UCSD-AML1 (cell line): Measurements from ENCODE around the gene AIRE.
"Not testable (repeated sequence)": the region's sequence is repeated elsewhere in the genome, so short reads cannot be mapped to it uniquely, and the experiment has no call there.

ENCODE experiments used
- DNase-seq: peaks from one replicate; lab custom pipeline; 2025; ENCODE audit not compliant: unreplicated experiment; lab: John Stamatoyannopoulos, UW

Gene AIRE

DNA sequence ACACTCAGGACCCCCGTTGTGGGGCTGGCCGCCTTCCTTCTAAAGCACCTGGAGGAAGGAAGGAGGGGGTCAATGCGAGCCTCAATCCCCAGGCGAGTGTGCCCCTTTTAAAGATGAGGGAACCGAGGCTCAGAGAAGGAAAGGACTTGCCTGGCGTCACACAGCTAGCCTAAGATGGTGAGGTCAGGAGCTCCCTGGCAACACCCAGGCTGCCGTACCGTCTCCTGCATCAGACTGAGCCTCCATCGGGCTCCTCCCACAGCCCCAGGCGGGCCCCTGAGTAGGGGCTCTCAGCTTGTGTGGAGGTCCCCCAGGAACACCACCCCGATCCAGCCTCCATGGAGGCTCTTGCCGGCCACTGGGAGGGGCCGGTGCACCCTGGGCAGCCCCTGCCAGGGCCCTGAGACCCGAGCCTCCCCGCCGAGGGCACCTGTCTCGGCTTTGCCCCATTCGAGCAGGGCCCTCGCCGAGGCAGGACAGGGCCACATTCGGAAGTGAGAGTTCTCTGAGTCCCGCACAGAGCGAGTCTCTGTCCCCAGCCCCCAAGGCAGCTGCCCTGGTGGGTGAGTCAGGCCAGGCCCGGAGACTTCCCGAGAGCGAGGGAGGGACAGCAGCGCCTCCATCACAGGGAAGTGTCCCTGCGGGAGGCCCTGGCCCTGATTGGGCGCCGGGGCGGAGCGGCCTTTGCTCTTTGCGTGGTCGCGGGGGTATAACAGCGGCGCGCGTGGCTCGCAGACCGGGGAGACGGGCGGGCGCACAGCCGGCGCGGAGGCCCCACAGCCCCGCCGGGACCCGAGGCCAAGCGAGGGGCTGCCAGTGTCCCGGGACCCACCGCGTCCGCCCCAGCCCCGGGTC, at the start of gene AIRE:
Gene AIRE, plus strand, starts transcription at position 739 of the 855 bp plus-strand sequence. CDS start 131 bp downstream, outside the sequence.
- DNase-seq, result no peak

DNA sequence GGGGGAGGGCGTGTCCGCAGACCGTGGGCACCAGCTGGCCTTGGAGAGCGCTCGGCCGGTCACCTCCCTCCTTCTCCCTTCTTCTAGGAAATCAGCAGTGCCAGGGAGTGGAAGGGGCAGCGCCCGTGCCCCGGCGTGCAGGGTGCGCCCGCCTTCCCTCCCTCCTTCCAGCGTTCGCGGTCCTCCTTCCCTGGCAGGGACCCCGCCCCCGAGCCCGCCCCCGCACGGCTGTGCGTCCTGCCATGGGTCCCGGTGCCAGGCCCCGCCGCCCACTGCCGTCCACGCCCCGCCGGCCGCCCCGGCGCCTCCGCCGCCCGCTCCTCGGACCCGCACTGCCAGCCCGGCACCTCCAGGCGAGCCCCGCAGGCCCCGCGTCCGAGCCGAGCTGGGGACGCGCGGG, 45.3 kb upstream of the AIRE start:
- DNase-seq, result not testable (repeated sequence)

DNA sequence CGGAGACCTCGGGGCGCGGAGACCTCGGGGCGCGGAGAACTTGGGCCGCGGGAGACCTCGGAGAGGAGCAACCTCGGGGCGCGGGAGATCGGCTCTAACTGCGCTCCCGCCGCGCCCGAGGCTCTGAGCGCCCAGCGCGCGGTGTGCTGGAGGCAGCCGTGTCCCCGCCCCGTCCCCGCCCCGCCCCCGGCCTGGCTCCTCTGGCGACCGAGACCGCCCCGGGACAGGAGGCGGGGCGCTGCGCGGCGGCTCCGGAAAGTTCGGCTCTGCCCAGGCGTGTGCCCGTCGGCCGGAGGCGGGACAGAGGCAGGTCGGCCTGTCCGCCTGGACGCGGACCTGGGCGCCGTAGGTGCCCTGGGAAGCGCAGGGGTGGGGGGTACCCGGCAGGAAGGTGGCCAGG, 44.8 kb upstream of the AIRE start, which contains the start of gene ICOSLG:
Gene ICOSLG, minus strand, starts transcription at position 102 of the 400 bp plus-strand sequence. CDS start 126 bp downstream, outside the sequence.
- DNase-seq, result not testable (repeated sequence)

GRCh38 chr21:44241281-44241680, 44.4 kb upstream of the AIRE start:
- not testable (repeated sequence) for DNase-seq

DNA sequence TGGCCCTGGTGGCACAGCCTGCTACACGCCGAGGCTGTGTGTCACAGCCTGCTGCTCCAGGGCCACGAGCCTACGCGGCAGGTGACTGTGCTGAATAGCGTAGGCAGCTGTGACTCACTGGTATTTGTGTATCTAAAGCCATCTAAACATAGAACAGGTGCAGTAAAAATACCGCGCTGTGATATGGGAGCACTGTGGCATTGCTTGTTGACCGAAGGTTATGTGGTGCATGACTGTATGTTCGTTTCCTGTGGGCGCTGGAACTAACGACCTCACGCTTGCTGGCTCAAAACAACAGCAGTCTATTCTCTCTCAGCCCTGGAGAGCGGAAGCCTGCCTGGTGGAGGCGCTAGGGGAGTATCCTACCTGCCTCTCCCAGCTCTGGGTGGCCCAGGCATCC, 41.7 kb upstream of the AIRE start:
- DNase-seq, result not testable (repeated sequence)

DNA sequence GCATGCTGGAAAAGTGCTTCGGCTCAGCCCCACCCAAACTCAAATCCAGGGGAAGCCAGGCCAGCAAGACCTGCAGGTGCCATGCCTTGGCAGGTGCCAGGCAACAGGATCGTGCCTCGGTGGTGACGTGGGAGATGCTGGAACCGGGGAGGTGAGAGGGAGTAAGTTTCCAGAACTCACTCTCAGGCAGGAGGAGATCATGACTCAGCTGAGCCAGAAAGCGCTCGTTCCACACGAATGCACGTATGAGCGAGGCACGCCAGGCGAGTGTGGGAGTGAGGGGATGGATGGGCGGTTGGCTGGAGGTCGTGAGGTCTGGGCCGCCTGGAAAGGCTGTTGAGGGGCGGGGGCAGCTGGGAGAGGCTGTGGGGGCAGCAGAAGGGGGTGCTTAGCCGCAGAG, 37.8 kb upstream of the AIRE start:
- DNase-seq, result not testable (repeated sequence)

DNA sequence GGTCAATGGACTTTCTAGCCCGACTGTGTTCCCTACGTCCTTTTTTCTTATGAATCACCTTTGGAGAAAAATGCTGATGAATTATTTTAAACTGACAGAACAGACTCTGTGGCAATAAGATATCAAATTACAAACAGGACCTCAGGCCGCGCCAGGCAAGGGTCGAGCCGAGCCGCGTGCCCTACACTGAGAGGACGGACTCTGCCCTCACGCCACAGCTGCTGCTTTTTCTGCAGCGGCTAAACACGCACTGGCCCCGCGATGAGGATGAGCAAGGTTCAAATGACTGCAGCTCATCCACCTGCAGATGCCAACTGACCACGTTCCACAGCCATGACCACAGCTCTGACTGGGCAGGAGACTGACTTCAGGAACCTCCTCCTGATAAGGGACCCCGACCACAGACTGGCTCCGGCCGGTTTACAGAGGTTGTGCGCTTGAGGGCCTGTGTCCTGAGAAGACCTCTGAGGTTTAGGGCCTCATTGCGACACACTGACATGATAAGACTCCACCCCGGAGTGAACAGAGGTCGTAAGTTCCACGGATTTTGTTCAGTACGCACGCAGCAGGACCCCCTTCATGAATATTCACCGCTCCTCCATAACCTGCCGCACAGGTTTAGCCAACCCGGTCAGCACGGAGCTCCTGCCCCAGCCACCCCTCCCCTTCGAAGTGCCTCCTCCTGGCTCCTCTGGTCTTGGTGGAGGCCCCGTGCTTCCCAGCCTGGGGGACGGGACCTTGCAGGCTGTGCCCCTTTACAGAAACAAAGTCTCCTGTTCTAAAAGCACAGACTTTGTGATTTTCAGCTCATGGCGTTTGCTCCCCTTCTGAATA, 36.3 kb upstream of the AIRE start:
- DNase-seq, result not testable (repeated sequence)

GRCh38 chr21:44253832-44254710, 31.6 kb upstream of the AIRE start:
- peak; percentile 31 for DNase-seq

GRCh38 chr21:44255511-44255981, 30.1 kb upstream of the AIRE start:
- no peak for DNase-seq

DNA sequence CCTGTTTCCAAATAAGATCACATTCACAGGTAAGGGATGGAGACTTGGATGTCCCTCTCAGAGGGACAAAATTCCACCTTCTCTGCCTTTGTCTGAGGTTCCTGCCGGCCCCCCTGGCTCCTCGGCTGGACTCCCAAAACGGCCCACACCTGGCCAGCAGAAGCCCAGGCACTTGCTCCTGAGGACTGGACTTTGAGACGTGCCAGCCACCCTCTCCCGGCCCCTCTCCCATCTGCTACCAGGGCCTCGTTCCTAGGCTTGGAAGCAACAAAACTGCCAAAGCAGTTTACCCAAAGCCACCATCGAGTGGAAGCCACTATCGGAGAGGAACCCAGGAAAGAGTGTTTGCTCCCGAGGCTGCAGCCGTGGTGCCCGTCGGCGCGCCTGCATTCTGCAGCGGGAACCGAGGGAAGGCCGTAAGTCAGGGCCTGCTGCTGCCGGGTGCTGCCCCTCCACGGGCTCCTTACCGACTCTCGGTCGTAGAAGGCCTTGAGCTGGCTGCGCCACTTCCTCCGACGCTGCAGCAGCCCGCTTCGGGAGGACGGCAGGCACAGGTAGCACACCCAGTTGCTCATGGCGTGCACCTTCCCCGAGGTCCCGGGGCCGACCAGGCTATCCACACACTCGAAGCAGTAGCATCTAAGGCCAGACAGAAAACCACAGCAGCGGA, 27.5 kb upstream of the AIRE start:
- no peak for DNase-seq

GRCh38 chr21:44259082-44259705, 26.5 kb upstream of the AIRE start:
- DNase-seq, result no peak

GRCh38 chr21:44260066-44260465, 25.6 kb upstream of the AIRE start:
- DNase-seq, result no peak

GRCh38 chr21:44260791-44261631, 24.7 kb upstream of the AIRE start:
- no peak for DNase-seq

- DNase-seq, result no peak
Measured at GRCh38 chr21:44261675-44262295, 23.9 kb upstream of the AIRE start, which contains the start of gene DNMT3L. DNMT3L (minus strand) TSS chr21:44261897; CDS start chr21:44261259, 638 bp downstream.

DNA sequence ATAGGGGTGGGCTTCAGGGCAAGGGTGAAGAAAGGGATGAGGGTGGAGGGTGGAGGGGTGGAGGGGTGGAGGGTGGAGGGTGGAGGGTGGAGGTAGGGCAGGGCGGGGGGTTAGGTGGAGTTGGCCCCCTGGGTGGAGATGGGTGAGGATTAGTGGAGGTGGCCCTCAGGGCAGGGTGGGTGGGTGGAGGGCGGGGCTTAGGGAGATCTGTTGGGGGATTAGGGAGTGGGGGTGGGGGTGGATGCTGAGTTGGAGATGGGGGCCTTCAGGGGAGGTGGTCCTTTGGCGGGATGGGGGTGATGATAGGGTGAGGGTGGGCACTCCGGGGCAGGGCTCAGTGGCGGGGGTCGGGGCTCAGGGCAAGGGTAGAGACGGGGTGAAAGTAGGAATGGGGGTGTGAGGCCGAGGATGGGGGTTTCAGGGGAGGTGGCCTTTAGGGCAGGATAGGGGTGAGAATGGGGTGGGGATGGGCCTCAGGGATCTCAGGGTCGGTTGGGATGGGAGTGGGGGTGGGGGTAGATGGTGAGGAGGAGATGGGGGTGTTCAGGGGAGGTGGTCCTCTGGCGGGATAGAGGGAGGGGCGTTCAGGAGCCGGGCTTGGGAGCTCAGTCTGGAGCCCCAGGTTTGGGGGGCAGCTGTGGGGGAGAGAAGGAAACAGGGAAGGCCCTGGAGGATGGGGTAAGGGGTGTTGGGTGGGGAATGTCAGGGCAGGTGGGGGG, 23.2 kb upstream of the AIRE start:
- no peak for DNase-seq

GRCh38 chr21:44263221-44263760, 22.4 kb upstream of the AIRE start:
- no peak for DNase-seq

DNA sequence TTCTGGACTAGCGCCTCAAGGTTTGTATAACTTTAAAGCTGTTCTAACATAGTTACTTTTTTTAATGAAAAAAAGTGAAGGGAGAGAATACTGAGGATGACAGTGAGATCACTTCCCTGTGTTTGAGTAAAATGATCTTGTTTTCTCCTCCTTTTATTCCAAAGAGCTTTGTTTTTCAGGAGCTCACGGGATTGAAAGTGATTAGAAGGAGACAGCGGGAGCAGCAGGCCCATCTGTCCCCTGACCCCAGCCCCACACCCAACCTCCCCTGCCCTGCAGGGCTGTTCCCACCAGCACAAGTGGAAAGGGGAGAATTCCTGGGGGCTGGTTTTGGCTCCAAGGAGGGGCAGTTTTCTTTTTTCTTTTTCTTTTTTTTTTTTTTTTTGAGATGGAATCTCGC, 21.9 kb upstream of the AIRE start:
- no peak for DNase-seq
